OCI-LY7 (cell line): ENCODE results near the gene PDCD2L. TPM values are rescaled to one million over a fixed set of nuclear protein-coding genes. Genes with fewer than 3 reads are reported as not detected.

Source experiments
- BruUV-seq: library from RNA; stranded (reverse); fragments of 400-500 nt; replicated peaks from 2 replicates; lab custom pipeline; 2021; lab: Mats Ljungman, UMichigan
- CTCF ChIA-PET: fragments of 300-600 bp; sonication (Branson Sonifier 250); formaldehyde crosslinking; loops from one replicate; lab custom pipeline; 2022; ENCODE audit warnings: antibody characterized with exemption; ENCODE audit not compliant: unreplicated experiment; lab: Charles Lee
- POLR2A ChIA-PET: fragments of 300-600 bp; sonication (Branson Sonifier 250); formaldehyde crosslinking; loops from one replicate; lab custom pipeline; 2022; ENCODE audit warnings: antibody characterized with exemption; lab: Charles Lee
- DNase-seq: peaks from one replicate; pipeline ENCODE4 v3.0.0-alpha.2; 2015; ENCODE audit warnings: low spot score
- H2AFZ ChIP-seq: fragments of 200-600 bp; sonication (generic), shearing (Covaris generic); 2 replicates; pipeline ENCODE4 v1.6.1; 2014; ENCODE audit warnings: mild to moderate bottlenecking, antibody characterized with exemption, low read length, moderate library complexity
- H3K27ac ChIP-seq: fragments of 200-600 bp; sonication (generic); 2 replicates; pipeline ENCODE4 v1.5.1; 2014; ENCODE audit warnings: mixed run types, low read depth, mild to moderate bottlenecking, moderate library complexity, low read length, inconsistent platforms; ENCODE audit not compliant: poor library complexity, severe bottlenecking
- H3K36me3 ChIP-seq: fragments of 200-600 bp; sonication (generic); 2 replicates; pipeline ENCODE4 v1.6.1; 2014; ENCODE audit warnings: mild to moderate bottlenecking, antibody characterized with exemption, low read length, moderate library complexity, mixed read lengths; ENCODE audit not compliant: insufficient read depth
- H3K4me1 ChIP-seq: fragments of 200-600 bp; sonication (generic); 2 replicates; pipeline ENCODE4 v1.5.1; 2014; ENCODE audit warnings: mild to moderate bottlenecking, low read length; ENCODE audit not compliant: insufficient read depth, poor library complexity, severe bottlenecking
- H3K4me2 ChIP-seq: fragments of 200-600 bp; sonication (generic); 2 replicates; pipeline ENCODE4 v1.6.1; 2014; ENCODE audit warnings: mild to moderate bottlenecking, low read length
- H3K4me3 ChIP-seq: fragments of 200-600 bp; sonication (generic); 2 replicates; pipeline ENCODE4 v1.5.1; 2014; ENCODE audit warnings: mild to moderate bottlenecking, low read depth, low read length; ENCODE audit not compliant: poor library complexity, severe bottlenecking
- H3K79me2 ChIP-seq: fragments of 200-600 bp; sonication (generic); 2 replicates; pipeline ENCODE4 v1.6.1; 2016; ENCODE audit warnings: low read depth, mild to moderate bottlenecking, low read length, moderate library complexity, mixed read lengths; ENCODE audit not compliant: insufficient read depth
- H3K9me2 ChIP-seq: fragments of 200-600 bp; sonication (generic); 2 replicates; pipeline ENCODE4 v1.6.1; 2016; ENCODE audit warnings: mild to moderate bottlenecking, low read length, mixed read lengths; ENCODE audit not compliant: insufficient read depth
- H3K9me3 ChIP-seq: fragments of 200-600 bp; sonication (generic); 2 replicates; pipeline ENCODE4 v1.6.1; 2014; ENCODE audit warnings: mild to moderate bottlenecking, mixed run types, low read length, mixed read lengths
- H4K20me1 ChIP-seq: fragments of 200-600 bp; sonication (generic); 2 replicates; pipeline ENCODE4 v1.6.1; 2014; ENCODE audit warnings: mild to moderate bottlenecking, antibody characterized with exemption, low read length, moderate library complexity, mixed read lengths; ENCODE audit not compliant: insufficient read depth
- CTCF ChIP-seq: fragments of 200-600 bp; sonication (generic); conservative IDR thresholded peaks from 2 replicates; pipeline ENCODE4 v1.5.1; 2014; ENCODE audit warnings: mild to moderate bottlenecking, antibody characterized with exemption, low read length, moderate library complexity, mixed read lengths
- EZH2phosphoT487 ChIP-seq: fragments of 200-600 bp; sonication (generic); IDR thresholded peaks from 2 replicates; pipeline ENCODE4 v1.6.1; 2018; ENCODE audit warnings: low read depth, borderline replicate concordance, mild to moderate bottlenecking, mixed run types, antibody characterized with exemption, low read length, moderate library complexity, mixed read lengths
- intact Hi-C: fragments of 100-400 bp; cut with micrococcal nuclease; formaldehyde crosslinking; loops from one replicate; pipeline ENCODE4 v1.10.0; 2022; ENCODE audit not compliant: unreplicated experiment
- total RNA-seq, 2 experiments: library from RNA; depleted of rRNA in 1 of 2; stranded (reverse); fragments of >200 nt in 1 of 2; shearing (Covaris generic) in 1 of 2; gene quantifications; 2 replicates each; pipeline ENCODE4 v1.2.3, GENCODE V29; 2014 to 2022

The PDCD2L gene
- total RNA-seq, 2 experiments from 2014 or later, result 27.5 to 30.0 TPM

GRCh38 chr19:34430738-34431625 is 26.8 kb downstream of the PDCD2L start:
- Histone ChIP-seq H4K20me1 (peaks cover 38% of the 10 kb centered on the region), H3K4me2 (peak overlapping the region; percentile 87), H3K9me2 (no peaks in the 10 kb centered on the region), H3K4me1 (peaks cover 28% of the 10 kb centered on the region), H2AFZ (no peak overlapping the region), H3K4me3 (peak overlapping the region; percentile 88), H3K79me2 (peaks cover 77% of the 10 kb centered on the region), H3K27ac (peak overlapping the region; percentile 30), H3K36me3 (peaks cover 83% of the 10 kb centered on the region), H3K9me3 (no peaks in the 10 kb centered on the region)
- TF ChIP-seq EZH2phosphoT487 (no peak), CTCF (peak; percentile 89)
- POLR2A ChIA-PET, result interaction anchor here (0.5 to 1.6 kb wide), 4 partner anchors 18 to 115 kb away, joined by 3 to 7 read pairs (median 4); no protein-coding TSS in a partner anchor
- intact Hi-C loops, result loop anchor here (10.0 kb wide), 1 partner anchor 1314 kb away; the partner anchor contains the start of genes IGFLR1, LIN37, PSENEN and U2AF1L4
- CTCF ChIA-PET, result interaction anchor here (0.5 to 0.6 kb wide), 2 partner anchors 50 to 57 kb away, joined by 3 read pairs; no protein-coding TSS in a partner anchor
- DNase-seq, result peak; percentile 80
- no TSS peak for BruUV-seq

- TF ChIP-seq CTCF, result no peak
- no peak for TF ChIP-seq EZH2phosphoT487
- H3K36me3 ChIP-seq, result peaks cover 84% of the 10 kb centered on the region
- no peak for DNase-seq
- ChIA-PET CTCF (no interaction called here), POLR2A (interaction anchor here (0.6 to 1.0 kb wide), 3 partner anchors 23 to 185 kb away, joined by 3 read pairs; no protein-coding TSS in a partner anchor)
- H3K4me2 ChIP-seq, result peak overlapping the region; percentile 87
- H2AFZ ChIP-seq, result no peak overlapping the region
- H3K27ac ChIP-seq, result no peak overlapping the region
- no peak overlapping the region for H3K4me3 ChIP-seq
- peaks cover 38% of the 10 kb centered on the region for H4K20me1 ChIP-seq
- intact Hi-C loops, result loop anchor here (10.0 kb wide), 1 partner anchor 1313 kb away; the partner anchor contains the start of genes IGFLR1, LIN37, PSENEN and U2AF1L4
- no peaks in the 10 kb centered on the region for H3K9me3 ChIP-seq
- no TSS peak for BruUV-seq
- H3K79me2 ChIP-seq, result peaks cover 84% of the 10 kb centered on the region
- no peaks in the 10 kb centered on the region for H3K9me2 ChIP-seq
- peaks cover 28% of the 10 kb centered on the region for H3K4me1 ChIP-seq
These were observed 27.6 kb downstream of the PDCD2L start for GRCh38 chr19:34431681-34432402.
